Dermis microvascular lymphatic vessel endothelial cell (primary cell): ENCODE data around the gene POLR2A. TPM values are rescaled to one million over a fixed set of nuclear protein-coding genes. Genes with fewer than 3 reads are reported as not detected.

Experiments
- DNase-seq, 2 donors: peaks; one replicate each; pipeline versions ENCODE4 v3.0.0 to v3.0.0-alpha.2; 2010; ENCODE audit warnings: low read depth in 2 of 2
- total RNA-seq: library from RNA; depleted of rRNA; stranded (reverse); fragments of >200 nt; gene quantifications from 2 replicates; pipeline ENCODE4 v1.2.1, GENCODE V29; 2014

POLR2A gene
- total RNA-seq, 1 donor from 2014 or later = 56.5 TPM

DNA sequence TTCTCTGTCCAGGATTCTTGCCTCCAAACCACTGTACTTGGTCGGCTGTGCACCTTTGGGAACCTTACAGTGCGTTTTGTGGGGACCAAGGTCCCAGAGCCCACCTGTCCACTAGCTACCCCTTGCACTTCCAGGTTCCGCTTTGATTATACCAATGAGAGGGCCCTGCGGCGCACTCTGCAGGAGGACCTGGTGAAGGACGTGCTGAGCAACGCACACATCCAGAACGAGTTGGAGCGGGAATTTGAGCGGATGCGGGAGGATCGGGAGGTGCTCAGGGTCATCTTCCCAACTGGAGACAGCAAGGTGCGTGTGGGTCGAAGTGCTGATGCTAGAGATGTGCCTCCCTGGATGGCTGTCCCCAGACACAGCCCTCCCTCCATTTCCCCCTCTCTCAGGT, 18.8 kb downstream of the POLR2A start:
- peak in 1 of 2 donors; percentile 21 for DNase-seq

DNA sequence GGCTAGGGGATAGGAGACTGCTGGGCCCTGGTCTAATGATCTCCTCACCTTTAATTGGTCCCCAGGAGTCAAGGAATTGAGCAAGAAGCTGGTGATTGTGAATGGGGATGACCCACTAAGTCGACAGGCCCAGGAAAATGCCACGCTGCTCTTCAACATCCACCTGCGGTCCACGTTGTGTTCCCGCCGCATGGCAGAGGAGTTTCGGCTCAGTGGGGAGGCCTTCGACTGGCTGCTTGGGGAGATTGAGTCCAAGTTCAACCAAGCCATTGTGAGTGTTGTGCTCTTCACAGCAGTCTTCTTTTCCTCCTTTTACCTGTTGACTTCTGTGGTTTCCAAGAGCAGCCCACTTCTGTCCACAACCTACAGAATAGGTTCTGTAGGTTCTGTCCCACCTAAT, 19.4 kb downstream of the POLR2A start:
- DNase-seq = no peak

DNA sequence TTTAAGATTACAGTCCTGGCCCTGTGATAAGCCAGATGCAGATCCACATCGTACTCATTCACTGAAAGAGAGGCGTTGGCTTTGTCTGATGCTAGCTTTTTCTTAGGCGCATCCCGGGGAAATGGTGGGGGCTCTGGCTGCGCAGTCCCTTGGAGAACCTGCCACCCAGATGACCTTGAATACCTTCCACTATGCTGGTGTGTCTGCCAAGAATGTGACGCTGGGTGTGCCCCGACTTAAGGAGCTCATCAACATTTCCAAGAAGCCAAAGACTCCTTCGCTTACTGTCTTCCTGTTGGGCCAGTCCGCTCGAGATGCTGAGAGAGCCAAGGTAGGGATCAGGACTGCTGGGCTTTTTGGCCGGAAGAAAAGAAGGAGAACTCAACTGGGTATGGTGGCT, 24.0 kb downstream of the POLR2A start:
- DNase-seq = no peak

DNA sequence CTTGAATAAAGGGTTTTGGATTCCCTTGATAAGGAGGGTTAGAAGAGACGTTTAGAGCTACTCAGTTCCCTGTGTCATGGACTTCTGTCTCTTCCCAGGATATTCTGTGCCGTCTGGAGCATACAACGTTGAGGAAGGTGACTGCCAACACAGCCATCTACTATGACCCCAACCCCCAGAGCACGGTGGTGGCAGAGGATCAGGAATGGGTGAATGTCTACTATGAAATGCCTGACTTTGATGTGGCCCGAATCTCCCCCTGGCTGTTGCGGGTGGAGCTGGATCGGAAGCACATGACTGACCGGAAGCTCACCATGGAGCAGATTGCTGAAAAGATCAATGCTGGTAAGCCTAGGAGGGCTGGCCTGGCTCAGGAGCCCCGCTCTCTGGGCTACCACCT, 24.7 kb downstream of the POLR2A start:
- DNase-seq = no peak

DNA sequence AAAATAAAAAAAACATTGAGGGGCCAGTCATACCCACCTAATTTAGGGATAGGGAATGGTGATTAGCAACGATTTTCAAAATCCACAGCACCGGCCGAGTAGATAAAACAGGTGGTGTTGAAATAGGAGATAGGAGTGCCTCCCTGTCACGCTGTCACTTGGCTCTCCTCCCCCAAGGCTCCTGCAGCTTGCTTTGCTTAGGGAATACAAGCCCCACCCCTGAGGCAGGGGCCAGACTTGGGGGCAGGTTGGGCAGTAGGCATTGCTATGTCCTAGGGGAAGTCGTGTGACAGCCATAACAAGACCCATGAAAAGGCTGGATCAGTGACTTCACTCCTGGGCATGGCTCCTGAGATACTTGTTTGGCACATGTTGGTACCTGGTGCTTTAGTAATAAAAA, 25.8 kb downstream of the POLR2A start:
- DNase-seq = no peak

DNA sequence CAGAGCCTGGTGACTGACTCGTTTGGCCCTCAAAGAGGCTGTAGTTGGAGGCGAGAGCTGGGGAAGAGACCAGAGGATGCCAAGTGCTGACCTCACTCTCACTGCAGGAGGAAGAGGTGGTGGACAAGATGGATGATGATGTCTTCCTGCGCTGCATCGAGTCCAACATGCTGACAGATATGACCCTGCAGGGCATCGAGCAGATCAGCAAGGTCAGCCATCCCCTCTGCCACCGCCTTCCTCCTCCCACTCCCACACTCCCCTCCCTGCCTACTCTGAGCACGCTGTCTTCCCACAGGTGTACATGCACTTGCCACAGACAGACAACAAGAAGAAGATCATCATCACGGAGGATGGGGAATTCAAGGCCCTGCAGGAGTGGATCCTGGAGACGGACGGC, 26.9 kb downstream of the POLR2A start:
- no peak for DNase-seq

DNA sequence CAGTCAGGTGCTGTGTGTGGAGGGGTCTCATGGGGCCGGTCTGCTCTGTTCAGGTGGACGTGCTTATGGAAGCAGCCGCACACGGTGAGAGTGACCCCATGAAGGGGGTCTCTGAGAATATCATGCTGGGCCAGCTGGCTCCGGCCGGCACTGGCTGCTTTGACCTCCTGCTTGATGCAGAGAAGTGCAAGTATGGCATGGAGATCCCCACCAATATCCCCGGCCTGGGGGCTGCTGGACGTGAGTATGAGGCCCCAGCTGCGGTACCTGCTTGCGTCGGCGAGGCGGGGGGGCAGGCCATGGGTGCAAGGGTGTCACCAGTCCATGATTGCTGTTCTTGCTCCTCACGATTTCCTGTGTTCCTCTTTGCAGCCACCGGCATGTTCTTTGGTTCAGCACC, 27.9 kb downstream of the POLR2A start:
- DNase-seq = no peak

DNA sequence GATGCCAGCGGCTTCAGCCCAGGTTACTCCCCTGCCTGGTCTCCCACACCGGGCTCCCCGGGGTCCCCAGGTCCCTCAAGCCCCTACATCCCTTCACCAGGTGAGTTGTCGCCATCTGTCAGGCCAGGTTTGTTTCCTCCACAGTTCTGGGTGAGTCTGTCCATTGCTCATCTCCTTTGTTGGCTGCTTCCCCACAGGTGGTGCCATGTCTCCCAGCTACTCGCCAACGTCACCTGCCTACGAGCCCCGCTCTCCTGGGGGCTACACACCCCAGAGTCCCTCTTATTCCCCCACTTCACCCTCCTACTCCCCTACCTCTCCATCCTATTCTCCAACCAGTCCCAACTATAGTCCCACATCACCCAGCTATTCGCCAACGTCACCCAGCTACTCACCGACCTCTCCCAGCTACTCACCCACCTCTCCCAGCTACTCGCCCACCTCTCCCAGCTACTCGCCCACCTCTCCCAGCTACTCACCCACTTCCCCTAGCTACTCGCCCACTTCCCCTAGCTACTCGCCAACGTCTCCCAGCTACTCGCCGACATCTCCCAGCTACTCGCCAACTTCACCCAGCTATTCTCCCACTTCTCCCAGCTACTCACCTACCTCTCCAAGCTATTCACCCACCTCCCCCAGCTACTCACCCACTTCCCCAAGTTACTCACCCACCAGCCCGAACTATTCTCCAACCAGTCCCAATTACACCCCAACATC, 28.8 kb downstream of the POLR2A start:
- no peak for DNase-seq

DNA sequence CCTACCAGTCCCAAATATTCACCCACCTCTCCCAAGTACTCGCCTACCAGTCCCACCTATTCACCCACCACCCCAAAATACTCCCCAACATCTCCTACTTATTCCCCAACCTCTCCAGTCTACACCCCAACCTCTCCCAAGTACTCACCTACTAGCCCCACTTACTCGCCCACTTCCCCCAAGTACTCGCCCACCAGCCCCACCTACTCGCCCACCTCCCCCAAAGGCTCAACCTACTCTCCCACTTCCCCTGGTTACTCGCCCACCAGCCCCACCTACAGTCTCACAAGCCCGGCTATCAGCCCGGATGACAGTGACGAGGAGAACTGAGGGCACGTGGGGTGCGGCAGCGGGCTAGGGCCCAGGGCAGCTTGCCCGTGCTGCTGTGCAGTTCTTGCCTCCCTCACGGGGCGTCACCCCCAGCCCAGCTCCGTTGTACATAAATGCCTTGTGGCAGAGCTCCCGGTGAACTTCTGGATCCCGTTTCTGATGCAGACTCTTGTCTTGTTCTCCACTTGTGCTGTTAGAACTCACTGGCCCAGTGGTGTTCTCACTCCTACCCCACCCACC, 29.8 kb downstream of the POLR2A start:
- DNase-seq = no peak

DNA sequence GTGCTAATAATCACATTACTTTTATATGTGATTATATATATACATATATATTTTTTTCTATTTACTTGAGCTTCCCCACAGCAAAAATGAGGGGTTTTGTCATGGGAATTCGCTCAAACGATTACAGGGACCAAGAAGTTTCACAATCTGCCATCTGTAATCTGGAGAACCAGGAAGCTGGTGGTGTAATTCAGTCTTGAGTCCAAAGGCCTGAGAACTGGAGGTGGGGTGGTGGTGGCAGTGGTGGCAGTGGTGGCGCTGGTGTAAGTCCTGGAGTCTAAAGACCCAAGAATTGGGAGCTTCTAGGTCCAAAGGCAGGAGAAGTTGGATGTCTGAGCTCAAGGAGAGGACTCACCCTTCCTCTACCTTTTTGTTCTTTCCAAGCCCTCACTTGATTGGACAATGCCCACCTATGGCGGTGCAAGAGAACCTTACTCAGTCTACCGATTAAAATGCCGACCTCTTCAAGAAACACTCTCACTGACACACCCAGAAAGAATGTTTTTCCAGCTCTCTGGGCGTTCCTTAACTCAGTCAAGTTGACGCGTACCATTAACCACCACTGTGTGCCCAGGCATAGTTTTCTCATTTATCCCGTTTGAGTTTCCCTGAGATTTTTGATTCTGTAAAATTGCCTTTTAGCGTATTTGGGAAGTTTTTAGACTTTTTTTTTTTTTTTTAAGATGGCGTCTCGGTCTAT, 31.9 kb downstream of the POLR2A start:
- no peak for DNase-seq

DNA sequence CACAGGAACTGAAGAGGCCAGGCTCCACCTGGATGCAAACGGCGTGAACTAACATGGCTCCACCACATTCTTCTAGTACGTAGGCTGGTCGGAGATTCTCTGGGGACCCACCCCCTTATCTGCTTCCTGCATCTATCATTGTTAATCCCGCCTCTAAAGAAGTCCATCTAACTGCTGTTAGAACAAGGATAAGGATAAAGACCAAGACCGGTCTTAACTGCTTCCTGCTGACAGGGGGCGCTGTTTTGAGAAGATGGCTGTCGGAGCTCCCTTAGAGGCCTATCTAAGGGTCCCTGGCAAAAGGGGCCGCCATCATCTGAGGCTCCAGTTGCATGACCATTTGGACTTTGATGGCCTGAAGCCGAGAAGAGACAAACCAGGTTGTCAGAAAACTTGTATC, 38.9 kb downstream of the POLR2A start:
- DNase-seq = peak in 1 of 2 donors; percentile 30

DNA sequence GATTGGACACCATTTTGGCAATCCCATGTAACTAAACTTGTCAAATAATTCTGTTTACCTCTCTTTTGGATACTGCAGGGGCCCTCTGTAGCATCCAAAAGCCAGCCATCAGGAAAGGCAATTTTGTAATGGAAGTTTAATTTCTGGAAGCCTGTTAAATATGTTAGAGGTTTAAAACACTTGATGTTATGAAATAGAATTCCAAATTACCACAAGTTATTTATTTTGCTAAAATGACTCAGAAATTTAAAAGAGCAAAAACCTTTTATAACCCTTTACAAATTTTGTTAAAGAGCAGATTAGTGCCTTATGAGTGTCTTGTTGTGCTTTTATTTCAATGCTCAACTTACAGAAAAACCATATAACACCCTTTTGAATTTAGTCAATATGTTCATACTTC, 44.7 kb downstream of the POLR2A start:
- DNase-seq = no peak

DNA sequence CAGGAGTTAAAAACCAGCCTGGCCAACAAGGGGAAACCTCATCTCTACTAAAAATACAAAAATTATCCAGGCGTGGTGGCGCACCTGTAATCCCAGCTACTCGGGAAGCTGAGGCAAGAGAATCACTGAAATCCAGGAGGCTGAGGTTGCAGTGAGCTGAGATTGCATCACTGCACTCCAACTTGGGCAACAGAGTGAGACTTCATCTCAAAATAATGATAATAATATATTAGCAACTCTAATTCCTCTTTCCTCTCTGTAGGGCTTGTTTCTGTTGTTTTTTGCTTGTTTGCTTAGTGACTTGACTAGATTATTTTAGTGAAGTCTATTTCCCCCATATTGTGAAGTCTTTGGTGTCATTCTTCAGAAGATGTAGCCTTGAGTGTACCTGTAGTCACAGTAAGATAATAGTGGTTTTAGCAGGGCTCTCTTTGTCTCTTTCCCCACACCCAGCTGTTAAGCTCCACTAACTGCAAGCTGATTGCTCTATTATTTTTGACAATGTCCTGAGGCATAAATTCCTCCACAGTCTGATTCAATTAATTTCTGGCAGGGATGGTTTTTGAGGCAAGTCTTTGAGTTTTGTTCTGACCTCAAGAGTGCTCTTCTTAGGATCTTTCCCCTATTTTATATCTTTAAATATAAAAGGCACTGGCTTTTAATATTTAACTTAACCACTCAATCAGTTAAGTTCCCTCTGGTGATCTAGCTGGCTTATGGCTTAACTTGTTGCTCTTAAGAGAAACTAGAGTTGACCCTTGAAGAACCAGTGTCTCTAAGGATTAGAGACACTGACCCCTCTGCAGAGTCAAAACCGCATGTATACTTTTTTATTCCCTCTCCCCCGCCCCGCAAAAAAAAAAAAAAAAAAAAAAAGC, 46.1 kb downstream of the POLR2A start:
- no peak for DNase-seq

DNA sequence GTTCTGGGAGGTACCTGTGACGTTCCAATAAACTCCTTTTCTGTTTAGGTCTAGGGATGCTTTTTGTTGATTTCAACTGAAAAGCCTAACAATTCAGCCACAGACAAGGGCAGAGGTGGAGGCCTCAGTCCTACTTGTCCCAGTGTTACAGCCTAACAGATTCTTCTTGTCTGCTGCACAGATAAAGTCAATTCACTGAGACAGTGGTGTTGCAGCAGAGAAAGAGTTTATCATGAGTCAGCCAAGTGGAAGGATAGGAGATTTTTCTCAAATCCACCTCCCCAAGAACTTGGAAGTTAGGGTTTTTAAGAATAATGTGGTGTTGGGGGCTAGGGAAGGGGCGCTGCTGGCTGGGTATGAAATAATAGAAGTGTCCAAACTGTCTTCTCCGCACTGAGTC, 53.9 kb downstream of the POLR2A start:
- DNase-seq = no peak

DNA sequence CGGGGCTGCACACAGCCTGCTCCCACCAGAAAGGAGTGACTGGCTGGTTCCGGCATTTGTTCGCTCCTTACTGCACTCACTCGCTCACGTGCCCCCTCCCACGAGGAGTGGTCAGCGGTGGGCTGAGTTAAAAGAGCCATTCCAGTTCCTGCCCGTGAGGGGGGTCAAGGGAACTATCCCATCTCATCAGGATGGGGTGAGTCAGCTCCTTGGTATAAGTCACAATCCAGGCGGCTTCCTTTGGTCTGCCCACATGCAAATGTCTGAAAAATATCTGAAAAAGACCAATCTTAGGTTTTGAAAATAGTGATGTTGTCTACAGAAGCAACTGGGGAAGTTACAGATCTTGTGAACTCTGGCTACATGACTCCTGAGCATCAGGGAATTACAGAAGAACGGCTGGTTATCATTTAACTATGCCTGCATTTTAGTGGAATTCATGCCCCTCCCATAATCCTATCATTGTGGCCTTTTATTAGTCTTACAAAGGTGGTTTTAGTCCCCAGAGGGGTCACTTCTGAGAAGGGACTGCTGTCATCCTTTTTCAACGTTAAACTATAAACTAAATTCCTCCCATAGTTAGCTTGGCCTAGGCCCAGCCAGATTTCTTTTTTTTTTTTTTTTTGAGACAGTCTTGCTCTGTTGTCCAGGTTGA, 54.9 kb downstream of the POLR2A start:
- peak in 1 of 2 donors; percentile 47 for DNase-seq

DNA sequence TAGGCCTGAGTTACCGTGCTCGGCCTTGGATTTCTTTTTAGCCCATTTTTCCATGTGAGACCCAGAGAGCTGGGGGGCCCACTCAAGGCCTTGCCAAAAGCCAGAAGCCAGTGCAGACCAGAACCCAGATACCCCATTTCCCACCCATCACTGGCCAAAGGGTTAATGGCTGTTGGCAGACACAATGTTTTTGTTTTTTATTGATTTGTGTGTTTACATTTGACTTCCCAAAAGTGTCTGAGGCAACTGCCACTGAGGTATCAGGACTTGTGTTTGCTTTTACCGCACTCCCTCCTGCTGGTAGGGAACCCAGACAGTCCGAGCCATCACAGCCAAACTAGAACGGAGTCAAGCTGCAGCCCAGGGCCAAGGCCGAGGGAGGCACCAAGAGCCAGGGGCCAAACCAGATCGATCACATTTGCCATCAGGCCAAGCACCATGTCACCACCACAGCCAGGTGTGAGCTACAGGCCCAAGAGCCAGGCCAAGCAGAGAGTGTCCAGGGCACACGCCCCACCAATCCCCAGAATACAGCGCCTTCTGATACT, 57.0 kb downstream of the POLR2A start:
- DNase-seq = no peak

DNA sequence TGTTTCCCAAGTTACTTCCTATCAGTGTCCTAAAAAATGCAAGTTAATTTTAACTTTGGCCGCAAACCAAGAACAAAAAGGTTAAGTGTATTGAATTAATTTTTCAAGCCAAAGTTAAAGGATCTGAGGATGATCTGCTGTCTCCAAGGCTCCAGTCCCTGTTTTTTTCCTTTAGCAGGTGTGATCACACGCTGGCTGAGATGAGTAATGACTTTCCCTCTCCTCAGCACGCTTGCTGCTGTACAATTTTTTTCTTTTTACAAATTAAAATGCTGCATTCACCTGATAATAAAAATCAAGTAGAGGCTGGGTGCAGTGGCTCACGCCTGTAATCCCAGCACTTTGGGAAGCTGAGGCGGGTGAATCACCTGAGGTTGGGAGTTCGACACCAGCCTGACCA, 60.7 kb downstream of the POLR2A start:
- DNase-seq = no peak

DNA sequence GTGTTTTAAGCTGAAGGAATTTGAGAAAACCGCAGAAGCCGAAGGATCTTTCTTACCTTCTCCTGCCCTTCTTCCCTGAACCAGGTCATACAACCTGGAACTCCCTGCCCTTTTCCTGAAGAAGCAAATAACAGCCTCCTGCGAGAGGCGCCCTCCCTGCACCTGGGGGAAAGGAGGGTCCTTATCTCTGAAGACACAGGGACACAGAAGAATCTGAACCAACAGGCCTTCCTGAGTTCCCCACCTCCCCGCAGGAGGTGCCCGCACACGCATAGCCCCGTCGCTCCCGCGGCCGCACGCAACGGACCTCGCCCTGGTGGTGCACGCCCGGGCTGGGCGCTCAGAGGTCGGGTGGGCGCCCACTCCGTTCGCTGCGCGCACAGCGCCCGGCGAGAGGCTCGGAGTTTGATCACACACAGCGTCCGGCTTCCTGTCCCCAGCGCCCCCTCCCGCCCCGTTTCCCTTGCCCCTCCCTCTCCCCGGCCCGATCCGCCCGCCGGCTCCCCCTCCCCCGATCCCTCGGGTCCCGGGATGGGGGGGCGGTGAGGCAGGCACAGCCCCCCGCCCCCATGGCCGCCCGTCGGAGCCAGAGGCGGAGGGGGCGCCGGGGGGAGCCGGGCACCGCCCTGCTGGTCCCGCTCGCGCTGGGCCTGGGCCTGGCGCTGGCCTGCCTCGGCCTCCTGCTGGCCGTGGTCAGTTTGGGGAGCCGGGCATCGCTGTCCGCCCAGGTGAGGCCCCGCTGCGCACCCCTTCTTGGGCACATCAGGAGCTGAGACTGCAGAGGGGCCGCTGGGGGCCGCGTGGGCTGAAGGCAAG, 64.6 kb downstream of the POLR2A start, which contains the start of gene TNFSF12:
Gene TNFSF12, plus strand, starts transcription at position 474 of the 816 bp plus-strand sequence. Its CDS starts 96 bp downstream, at position 570.
- DNase-seq = peak in 1 of 2 donors; percentile 52
